H1 (cell line): Measurements from ENCODE around the gene C21orf58. TPM values are rescaled to one million over a fixed set of nuclear protein-coding genes. Genes with fewer than 3 reads are reported as not detected.

Source experiments
- CTCF ChIA-PET: fragments of 300-600 bp; sonication (Branson Sonifier 250); formaldehyde crosslinking; loops from one replicate; lab custom pipeline; 2021; ENCODE audit not compliant: partially characterized antibody; lab: Charles Lee
- POLR2A ChIA-PET: fragments of 300-600 bp; sonication (Branson Sonifier 250); formaldehyde crosslinking; loops from one replicate; lab custom pipeline; 2021; ENCODE audit warnings: inconsistent platforms; ENCODE audit not compliant: partially characterized antibody; lab: Charles Lee
- DNase-seq, 2 experiments: peaks; one replicate each; pipeline versions ENCODE4 v3.0.0 to v3.0.0-alpha.2; 2010 to 2022; ENCODE audit warnings: low spot score in 2 of 2, low read depth in 1 of 2, mixed read lengths in 1 of 2
- FAIRE-seq: peaks from 2 replicates; lab custom pipeline; 2011; peaks lifted over from hg19 to GRCh38; lab: Jason Lieb, UNC
- H2AFZ ChIP-seq: 2 replicates; pipeline ENCODE4 v1.8.1; 2012; ENCODE audit warnings: low read length, inconsistent platforms
- H2AK5ac ChIP-seq: 2 replicates; pipeline ENCODE4 v1.6.1; 2013; ENCODE audit warnings: low read depth, low read length
- H2BK120ac ChIP-seq: replicated peaks from 2 replicates; pipeline ENCODE3; 2013; ENCODE audit warnings: low read depth, low read length, inconsistent platforms
- H2BK12ac ChIP-seq: 2 replicates; pipeline ENCODE4 v1.6.1; 2013; ENCODE audit warnings: low read depth, low read length
- H2BK15ac ChIP-seq: 2 replicates; pipeline ENCODE4 v1.6.1; 2013; ENCODE audit warnings: low read length
- H2BK20ac ChIP-seq: 2 replicates; pipeline ENCODE4 v1.6.1; 2013; ENCODE audit warnings: low read length
- H2BK5ac ChIP-seq: 2 replicates; pipeline ENCODE4 v1.6.1; 2013; ENCODE audit warnings: low read depth, low read length
- H3K14ac ChIP-seq: 2 replicates; pipeline ENCODE4 v1.6.1; 2013; ENCODE audit warnings: inconsistent platforms; ENCODE audit not compliant: insufficient read length
- H3K18ac ChIP-seq: 2 replicates; pipeline ENCODE4 v1.6.1; 2013; ENCODE audit warnings: low read length; ENCODE audit errors: extremely low read depth
- H3K23ac ChIP-seq: 2 replicates; pipeline ENCODE4 v1.6.1; 2013; ENCODE audit warnings: inconsistent platforms; ENCODE audit not compliant: insufficient read length
- H3K23me2 ChIP-seq: 2 replicates; pipeline ENCODE4 v1.6.1; 2013; ENCODE audit warnings: low read depth, low read length
- H3K27ac ChIP-seq: 2 replicates; pipeline ENCODE4 v1.6.1; 2011; ENCODE audit warnings: low read depth, low read length, inconsistent platforms
- H3K27me3 ChIP-seq, 4 experiments: replicated peaks in 1 of 4; 1 replicate in 1 of 4; 2 replicates in 3 of 4; pipeline versions ENCODE4 v1.6.1 to v1.8.1; 2011 to 2013; ENCODE audit warnings: low read length in 3 of 4, mild to moderate bottlenecking in 3 of 4, inconsistent platforms in 2 of 4, mixed read lengths in 2 of 4, moderate library complexity in 1 of 4; ENCODE audit not compliant: control insufficient read depth in 3 of 4, insufficient read depth in 3 of 4; ENCODE audit errors: extremely low read depth in 1 of 4
- H3K36me3 ChIP-seq, 4 experiments: 2 replicates each; pipeline versions ENCODE4 v1.6.1 to v1.8.1; 2011 to 2013; ENCODE audit warnings: mild to moderate bottlenecking in 4 of 4, low read length in 3 of 4, moderate library complexity in 2 of 4, control low read depth in 1 of 4, inconsistent platforms in 1 of 4; ENCODE audit not compliant: insufficient read depth in 4 of 4, control insufficient read depth in 2 of 4
- H3K4ac ChIP-seq: replicated peaks from 2 replicates; pipeline ENCODE3; 2013; ENCODE audit warnings: low read length, low read depth, mixed read lengths, inconsistent platforms; ENCODE audit not compliant: insufficient read length
- H3K4me1 ChIP-seq, 4 experiments: replicated peaks in 1 of 4; 1 replicate in 1 of 4; 2 replicates in 3 of 4; pipeline versions ENCODE4 v1.6.1 to v1.8.1; 2011 to 2013; ENCODE audit warnings: low read length in 3 of 4, inconsistent platforms in 2 of 4, mixed read lengths in 1 of 4; ENCODE audit not compliant: insufficient read depth in 4 of 4, control insufficient read depth in 3 of 4
- H3K4me2 ChIP-seq, 2 experiments: 2 replicates each; pipeline versions ENCODE4 v1.6.1 to v1.8.1; 2011 to 2013; ENCODE audit warnings: low read depth in 2 of 2, low read length in 2 of 2, control low read depth in 1 of 2, inconsistent platforms in 1 of 2, mild to moderate bottlenecking in 1 of 2; ENCODE audit not compliant: insufficient read depth in 1 of 2
- H3K4me3 ChIP-seq, 4 experiments: fragments of 200-600, 300-600 bp in 1 of 4; sonication (generic), shearing (Covaris generic), sonication (Bioruptor Twin) in 1 of 4; 2 replicates each; pipeline versions ENCODE4 v1.5.1 to v1.8.1; 2011 to 2016; ENCODE audit warnings: low read length in 4 of 4, low read depth in 3 of 4, control low read depth in 2 of 4, inconsistent platforms in 2 of 4, mild to moderate bottlenecking in 2 of 4, mixed read lengths in 1 of 4, moderate library complexity in 1 of 4; ENCODE audit not compliant: insufficient read depth in 2 of 4; ENCODE audit errors: extremely low read depth in 1 of 4
- H3K56ac ChIP-seq: replicated peaks from 2 replicates; pipeline ENCODE3; 2013; ENCODE audit warnings: low read depth, mild to moderate bottlenecking, mixed read lengths, low read length, inconsistent platforms; ENCODE audit not compliant: insufficient read length
- H3K79me1 ChIP-seq: 2 replicates; pipeline ENCODE4 v1.6.1; 2013; ENCODE audit warnings: low read depth, low read length, control low read depth
- H3K79me2 ChIP-seq, 2 experiments: 2 replicates each; pipeline versions ENCODE4 v1.6.1 to v1.8.1; 2012 to 2013; ENCODE audit warnings: low read length in 2 of 2, mild to moderate bottlenecking in 2 of 2, inconsistent platforms in 1 of 2; ENCODE audit not compliant: insufficient read depth in 2 of 2, control insufficient read depth in 1 of 2
- H3K9ac ChIP-seq, 4 experiments: replicated peaks in 1 of 4; 1 replicate in 1 of 4; 2 replicates in 3 of 4; pipeline versions ENCODE4 v1.6.1 to v1.8.1; 2011 to 2013; ENCODE audit warnings: low read depth in 3 of 4, low read length in 3 of 4, control low read depth in 2 of 4, mild to moderate bottlenecking in 2 of 4, moderate library complexity in 2 of 4, inconsistent platforms in 1 of 4; ENCODE audit errors: extremely low read depth in 1 of 4
- H3K9me3 ChIP-seq, 2 experiments: 2 replicates each; pipeline versions ENCODE4 v1.6.1 to v1.8.1; 2012 to 2013; ENCODE audit warnings: mild to moderate bottlenecking in 2 of 2, moderate library complexity in 2 of 2, control low read depth in 1 of 2, inconsistent platforms in 1 of 2, low read depth in 1 of 2, low read length in 1 of 2, mixed read lengths in 1 of 2; ENCODE audit not compliant: insufficient read depth in 2 of 2
- H4K20me1 ChIP-seq, 2 experiments: replicated peaks in 1 of 2; 2 replicates each; pipeline versions ENCODE3 to v1.8.1; 2011 to 2013; ENCODE audit warnings: inconsistent platforms in 2 of 2, low read length in 2 of 2, mild to moderate bottlenecking in 1 of 2; ENCODE audit not compliant: insufficient read depth in 2 of 2, control insufficient read depth in 1 of 2
- H4K5ac ChIP-seq: 2 replicates; pipeline ENCODE4 v1.6.1; 2013; ENCODE audit warnings: low read length, low read depth, mixed read lengths, inconsistent platforms; ENCODE audit not compliant: insufficient read length
- H4K8ac ChIP-seq: 2 replicates; pipeline ENCODE4 v1.8.0; 2013; ENCODE audit warnings: mild to moderate bottlenecking, moderate library complexity, low read length, inconsistent platforms; ENCODE audit not compliant: insufficient read depth; ENCODE audit errors: extremely low read depth
- H4K91ac ChIP-seq: replicated peaks from 2 replicates; pipeline ENCODE3; 2013; ENCODE audit warnings: low read length, mixed read lengths, inconsistent platforms; ENCODE audit not compliant: insufficient read length
- CREB1 ChIP-seq: IDR thresholded peaks from 2 replicates; pipeline ENCODE4 v1.6.1; 2012; ENCODE audit warnings: inconsistent platforms
- CTBP2 ChIP-seq: IDR thresholded peaks from 2 replicates; pipeline ENCODE4 v1.7.0; 2011; ENCODE audit warnings: borderline replicate concordance, mild to moderate bottlenecking, moderate library complexity, mixed read lengths, low read length; ENCODE audit not compliant: insufficient read depth, insufficient read length
- WGBS, 2 experiments: shearing (Covaris generic) in 1 of 2; methylation state at CpG; one replicate each; pipeline versions ENCODE4 v1.1.6 to v1.1.7; 2013 to 2015; ENCODE audit warnings: low lambda C conversion rate in 2 of 2, mixed read lengths in 2 of 2, inconsistent platforms in 1 of 2, low coverage in 1 of 2, missing lambda C conversion rate in 1 of 2; ENCODE audit not compliant: insufficient replicate concordance in 2 of 2, insufficient coverage in 1 of 2, insufficient read length in 1 of 2; ENCODE audit errors: extremely low coverage in 1 of 2, missing lambda C conversion rate in 1 of 2; 5-methylcytosine and 5-hydroxymethylcytosine counted together
- polyA plus RNA-seq, 7 experiments: library from polyadenylated mRNA; depleted of rRNA in 3 of 7; stranded (reverse) in 5 of 7; unstranded in 2 of 7; fragments of >200 nt in 5 of 7; fragments of 200-250 nt in 2 of 7; gene quantifications; 1 replicate in 5 of 7; 2 replicates in 1 of 7; 4 replicates in 1 of 7; pipeline versions ENCODE4 v1.2.1 to v1.2.3, GENCODE V29; 2011 to 2013; ENCODE audit warnings: missing spikeins in 2 of 7, mixed read lengths in 2 of 7
- total RNA-seq: library from RNA; stranded (reverse); fragmentation: NEBNext Ultra II Directional; extraction: Animal tissue kit (Norgen Biotek cat#: 25700); gene quantifications from 2 replicates; pipeline ENCODE4 v1.2.1, GENCODE V29; 2021

The C21orf58 gene
- total and polyA plus RNA-seq, 2 of the 8 experiments (the other 6 are each of a cell fraction or from before 2014, with no cell fraction given), result 13.8 to 26.1 TPM

DNA sequence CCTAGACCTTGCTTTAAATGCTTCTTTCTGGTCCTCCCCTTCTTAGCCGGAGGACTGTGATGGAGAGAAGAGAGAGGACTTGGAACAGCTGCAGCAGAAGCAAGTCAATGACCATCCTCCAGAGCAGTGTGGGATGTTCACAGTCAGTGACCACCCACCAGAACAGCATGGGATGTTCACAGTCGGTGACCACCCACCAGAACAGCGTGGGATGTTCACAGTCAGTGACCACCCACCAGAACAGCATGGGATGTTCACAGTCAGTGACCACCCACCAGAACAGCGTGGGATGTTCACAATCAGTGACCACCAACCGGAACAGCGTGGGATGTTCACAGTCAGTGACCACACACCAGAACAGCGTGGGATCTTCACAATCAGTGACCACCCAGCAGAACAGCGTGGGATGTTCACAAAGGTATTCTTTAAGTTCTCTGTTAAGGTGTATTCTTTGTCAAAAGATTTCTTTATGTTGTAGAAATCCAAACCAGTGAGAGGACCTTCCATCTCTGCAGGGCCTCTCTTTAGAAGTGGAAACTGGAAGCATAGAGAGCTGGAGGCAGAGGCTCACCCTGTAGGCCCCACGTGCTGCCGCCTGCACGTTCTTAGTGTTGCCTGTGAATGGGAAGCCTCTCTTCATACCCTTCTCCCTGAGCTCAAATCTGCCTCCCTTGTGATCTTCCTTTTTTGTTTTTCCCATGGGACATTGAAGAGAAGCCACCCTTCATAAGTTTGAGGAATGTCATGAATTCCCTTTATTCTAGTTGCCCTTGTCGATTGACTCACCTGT lies 10.9 kb upstream of the C21orf58 start:
- Histone ChIP-seq H3K4me2 (no peak overlapping the region), H3K56ac (no peak overlapping the region), H3K9me3 (no peaks in the 10 kb centered on the region), H2BK5ac (no peak overlapping the region), H3K79me1 (peaks cover 3% of the 10 kb centered on the region; the same call in 1 of the 2 replicates), H3K4me3 (no peak overlapping the region), H3K27me3 (no peaks in the 10 kb centered on the region), H3K18ac (no peak overlapping the region), H2BK15ac (no peak overlapping the region), H2AK5ac (no peak overlapping the region), H3K27ac (no peak overlapping the region), H3K79me2 (peaks cover 0 to 34% of the 10 kb centered on the region in 2 experiments; a peak in 2 of 4 replicates), H2BK120ac (no peak overlapping the region), H4K91ac (no peak overlapping the region), H3K4ac (no peak overlapping the region), H4K20me1 (peaks cover 0 to 4% of the 10 kb centered on the region in 2 experiments), H3K4me1 (no peaks in the 10 kb centered on the region), H4K5ac (no peak overlapping the region), H3K9ac (no peak overlapping the region), H3K36me3 (peaks cover 6 to 47% (median 21%) of the 10 kb centered on the region in 4 experiments; a peak in 6 of 8 replicates), H3K14ac (no peak overlapping the region), H2BK20ac (no peak overlapping the region), H2BK12ac (no peak overlapping the region), H3K23ac (no peak overlapping the region), H2AFZ (no peak overlapping the region), H4K8ac (no peak overlapping the region; the same call in 1 of the 2 replicates), H3K23me2 (no peaks in the 10 kb centered on the region; the same call in 1 of the 2 replicates)
- ChIA-PET CTCF (interaction anchor here (0.5 to 1.0 kb wide), 2 partner anchors 197 to 335 kb away, joined by 3 to 4 read pairs; no protein-coding TSS in a partner anchor), POLR2A (no interaction called here)
- DNase-seq (no peak), FAIRE-seq (no peak)
- TF ChIP-seq CTBP2 (no peak), CREB1 (no peak)
- 92% methylated on average over 12 of the region's 12 CpGs; no CpG with 5 or more reads in 1 of the 2 experiments for WGBS, 2 experiments
